K562 (cell line): ENCODE data around the gene IGLON5. TPM values are rescaled to one million over a fixed set of nuclear protein-coding genes. Genes with fewer than 3 reads are reported as not detected.

Source experiments
- ATAC-seq: fragments of 200-7000 bp; cut with Tn5 transposase; 3 replicates; pipeline ENCODE4 v1.9.1; 2020; ENCODE audit warnings: moderate library complexity
- BruUV-seq: library from RNA; stranded (reverse); fragments of 400-500 nt; replicated peaks from 2 replicates; lab custom pipeline; 2021; lab: Mats Ljungman, UMichigan
- CTCF ChIA-PET: fragments of 300-600 bp; formaldehyde crosslinking; extraction: SDS; loops from one replicate; lab custom pipeline; 2021; ENCODE audit warnings: low intra/inter-chr PET ratio; lab: Yijun Ruan, JAX
- POLR2A ChIA-PET: fragments of 300-600, 350-650 bp; sonication (Branson Sonifier 250); formaldehyde crosslinking; extraction: SDS; loops from one replicate; lab custom pipeline; 2021; ENCODE audit warnings: antibody characterized with exemption, inconsistent platforms; lab: Yijun Ruan, JAX
- DNase-seq, 4 experiments: peaks; one replicate each; pipeline versions ENCODE4 v3.0.0 to v3.0.0-alpha.2; 2011 to 2018; ENCODE audit warnings: low spot score in 3 of 4, mixed read lengths in 3 of 4; ENCODE audit errors: extremely low read depth in 1 of 4
- FAIRE-seq: peaks from 2 replicates; lab custom pipeline; 2011; peaks lifted over from hg19 to GRCh38; lab: Jason Lieb, UNC
- H2AFZ ChIP-seq: 2 replicates; pipeline ENCODE4 v1.6.0; 2011; ENCODE audit warnings: low read depth, low read length, control low read depth, inconsistent platforms
- H3K27ac ChIP-seq: fragments of 200-600 bp; 3 replicates; pipeline ENCODE4 v1.8.0; 2011; ENCODE audit warnings: low read depth, mild to moderate bottlenecking, control low read depth, inconsistent platforms, low read length, moderate library complexity, mixed read lengths; ENCODE audit errors: extremely low read depth
- H3K27me3 ChIP-seq, 2 experiments: fragments of 300-600 bp in 1 of 2; 2 replicates in 1 of 2; 3 replicates in 1 of 2; pipeline versions ENCODE4 v1.6.0 to v1.8.0; 2011; ENCODE audit warnings: inconsistent platforms in 2 of 2, low read length in 2 of 2, mild to moderate bottlenecking in 1 of 2, mixed read lengths in 1 of 2, moderate library complexity in 1 of 2; ENCODE audit not compliant: control insufficient read depth in 2 of 2, insufficient read depth in 2 of 2
- H3K36me3 ChIP-seq: fragments of 300-600 bp; 3 replicates; pipeline ENCODE4 v1.8.0; 2011; ENCODE audit warnings: mild to moderate bottlenecking, low read length, inconsistent platforms; ENCODE audit not compliant: control insufficient read depth, insufficient read depth
- H3K4me1 ChIP-seq, 2 experiments: fragments of 200-600 bp in 1 of 2; replicated peaks in 1 of 2; 2 replicates in 1 of 2; 3 replicates in 1 of 2; pipeline versions ENCODE4 v1.5.1 to v1.8.0; 2011; ENCODE audit warnings: inconsistent platforms in 2 of 2, low read length in 2 of 2, mild to moderate bottlenecking in 1 of 2, mixed read lengths in 1 of 2, moderate library complexity in 1 of 2; ENCODE audit not compliant: control insufficient read depth in 2 of 2, insufficient read depth in 2 of 2
- H3K4me2 ChIP-seq: 2 replicates; pipeline ENCODE4 v1.6.1; 2011; ENCODE audit warnings: low read length, control low read depth, inconsistent platforms, mixed read lengths; ENCODE audit not compliant: insufficient read depth
- H3K4me3 ChIP-seq: fragments of 200-600 bp; sonication (generic), shearing (Covaris generic); 2 replicates; pipeline ENCODE4 v1.5.1; 2016; ENCODE audit warnings: control low read depth, inconsistent platforms
- H3K79me2 ChIP-seq: fragments of 200-600 bp; 3 replicates; pipeline ENCODE4 v1.8.0; 2011; ENCODE audit warnings: low read length, inconsistent platforms; ENCODE audit not compliant: control insufficient read depth, insufficient read depth
- H3K9ac ChIP-seq, 2 experiments: 2 replicates each; pipeline versions ENCODE4 v1.6.0 to v1.6.1; 2011; ENCODE audit warnings: low read depth in 2 of 2, low read length in 2 of 2, control low read depth in 1 of 2, inconsistent platforms in 1 of 2, mild to moderate bottlenecking in 1 of 2, mixed read lengths in 1 of 2; ENCODE audit not compliant: insufficient read depth in 1 of 2
- H3K9me1 ChIP-seq: one replicate; pipeline ENCODE4 v1.6.0; 2011; ENCODE audit warnings: inconsistent platforms, mild to moderate bottlenecking, low read length, moderate library complexity; ENCODE audit not compliant: control insufficient read depth, insufficient read depth
- H3K9me3 ChIP-seq: replicated peaks from 2 replicates; pipeline ENCODE4 v1.5.1; 2011; ENCODE audit warnings: low read depth, low read length, inconsistent platforms; ENCODE audit not compliant: control insufficient read depth, insufficient read depth
- H4K20me1 ChIP-seq: replicated peaks from 2 replicates; pipeline ENCODE4 v1.6.1; 2011; ENCODE audit warnings: low read length, inconsistent platforms, mixed read lengths; ENCODE audit not compliant: control insufficient read depth, insufficient read depth
- FOXO4 ChIP-seq: fragments of 450-650 bp; formaldehyde crosslinking; IDR thresholded peaks from 2 replicates; pipeline ENCODE4 v1.4.0; 2020; ENCODE audit warnings: mild to moderate bottlenecking, moderate library complexity
- ZFP36 ChIP-seq: fragments of 150-350 bp; IDR thresholded peaks from 2 replicates; pipeline ENCODE4 v1.6.1; 2018; ENCODE audit warnings: low read length, low read depth; ENCODE audit not compliant: partially characterized antibody
- ZNF384 ChIP-seq: IDR thresholded peaks from 2 replicates; pipeline ENCODE4 v1.6.1; 2012; ENCODE audit warnings: low read depth, low read length, improper control_type of control experiment
- WGBS: fragments of 100-300 bp; shearing (Covaris generic); methylation state at CpG from one replicate; pipeline ENCODE4 v1.1.6; 2016; ENCODE audit warnings: low coverage, mixed read lengths; ENCODE audit not compliant: insufficient coverage; ENCODE audit errors: missing lambda C conversion rate; 5-methylcytosine and 5-hydroxymethylcytosine counted together
- in situ Hi-C: fragments of 300-500 bp; cut with MboI; formaldehyde crosslinking; loops from 4 replicates; pipeline ENCODE4 v1.15.0; 2018; ENCODE audit warnings: inconsistent platforms, mixed read lengths
- intact Hi-C: fragments of 100-400 bp; cut with micrococcal nuclease; formaldehyde crosslinking; loops from 2 replicates; pipeline ENCODE4 v1.14.2; 2022
- polyA plus RNA-seq, 8 experiments: library from polyadenylated mRNA; depleted of rRNA in 4 of 8; stranded (reverse) in 5 of 8; unstranded in 3 of 8; fragments of >200 nt; fragmentation: Nextera tagmentation in 2 of 8; fragmentation: Illumina TruSeq in 1 of 8; extraction: Ambion mirVana in 2 of 8; extraction: Trizol in 1 of 8; gene quantifications; 2 replicates each; pipeline versions ENCODE4 v1.2.1 to v1.2.3, GENCODE V29; 2011 to 2014; ENCODE audit warnings: inconsistent platforms in 1 of 8, missing spikeins in 1 of 8
- total RNA-seq, 7 experiments: library from RNA; depleted of rRNA in 6 of 7; stranded (reverse); fragments of >200 nt in 6 of 7; fragmentation: Illumina TruSeq in 2 of 7; extraction: Trizol in 2 of 7; gene quantifications; 2 replicates each; pipeline versions ENCODE4 v1.2.1 to v1.2.3, GENCODE V29; 2011 to 2021; ENCODE audit warnings: low replicate concordance in 1 of 7

Gene IGLON5
- total and polyA plus RNA-seq, 9 of the 15 experiments (the other 6 are each of a cell fraction or from before 2014, with no cell fraction given): 0.03 to 0.22 (median 0.14) TPM; not detected in 2

GRCh38 chr19:51372649-51373504 is 61.4 kb downstream of the IGLON5 start, which contains the start of gene NKG7 (continued):
- no peak for TF ChIP-seq FOXO4 (CRISPR knock-in tag)

GRCh38 chr19:51375504-51376221 is 64.2 kb downstream of the IGLON5 start:
- ChIA-PET CTCF (no interaction called here), POLR2A (no interaction called here)
- H3K27me3 ChIP-seq: no peaks in the 10 kb centered on the region
- no peak overlapping the region for H3K4me3 ChIP-seq
- ATAC-seq (no peak), DNase-seq (no peak), FAIRE-seq (no peak)
- no peaks in the 10 kb centered on the region for H3K36me3 ChIP-seq
- peak overlapping the region in 1 of 2 experiments; percentile 54; a peak in 1 of 4 replicates for H3K9ac ChIP-seq
- no peaks in the 10 kb centered on the region for H3K79me2 ChIP-seq
- H3K4me1 ChIP-seq: peaks cover 16 to 29% of the 10 kb centered on the region in 2 experiments
- in situ Hi-C loops: no loop called here
- H4K20me1 ChIP-seq: no peaks in the 10 kb centered on the region
- intact Hi-C loops: no loop called here
- H3K27ac ChIP-seq: no peak overlapping the region
- 55% methylated on average over 10 of the region's 11 CpGs for WGBS
- TF ChIP-seq ZNF384 (peak; percentile 44; the same call in 1 of the 2 replicates), ZFP36 (no peak)
- H2AFZ ChIP-seq: no peak overlapping the region
- no TSS peak for BruUV-seq
- H3K4me2 ChIP-seq: no peak overlapping the region
- H3K9me1 ChIP-seq: no peaks in the 10 kb centered on the region
- H3K9me3 ChIP-seq: no peaks in the 10 kb centered on the region
